GM13976 (cell line): ENCODE data around the gene CHI3L1.

ENCODE experiments used
- DNase-seq: peaks from one replicate; pipeline ENCODE4 v3.0.0; 2012; ENCODE audit warnings: low spot score
- in situ Hi-C: fragments of 300-500 bp; cut with MboI; formaldehyde crosslinking; loops from one replicate; pipeline ENCODE4 v1.12.0; 2022; ENCODE audit warnings: low sequenced_read_pairs, mixed read lengths, inconsistent platforms; ENCODE audit not compliant: unreplicated experiment
- TF ChIP-seq, protein P1 (sequence below): IDR thresholded peaks from 2 replicates; pipeline ENCODE4 v1.5.1; 2012; ENCODE audit warnings: borderline replicate concordance, mild to moderate bottlenecking; ENCODE audit not compliant: insufficient read depth; ENCODE audit errors: extremely low read depth, missing control alignments, control extremely low read depth

CHI3L1 gene

DNA sequence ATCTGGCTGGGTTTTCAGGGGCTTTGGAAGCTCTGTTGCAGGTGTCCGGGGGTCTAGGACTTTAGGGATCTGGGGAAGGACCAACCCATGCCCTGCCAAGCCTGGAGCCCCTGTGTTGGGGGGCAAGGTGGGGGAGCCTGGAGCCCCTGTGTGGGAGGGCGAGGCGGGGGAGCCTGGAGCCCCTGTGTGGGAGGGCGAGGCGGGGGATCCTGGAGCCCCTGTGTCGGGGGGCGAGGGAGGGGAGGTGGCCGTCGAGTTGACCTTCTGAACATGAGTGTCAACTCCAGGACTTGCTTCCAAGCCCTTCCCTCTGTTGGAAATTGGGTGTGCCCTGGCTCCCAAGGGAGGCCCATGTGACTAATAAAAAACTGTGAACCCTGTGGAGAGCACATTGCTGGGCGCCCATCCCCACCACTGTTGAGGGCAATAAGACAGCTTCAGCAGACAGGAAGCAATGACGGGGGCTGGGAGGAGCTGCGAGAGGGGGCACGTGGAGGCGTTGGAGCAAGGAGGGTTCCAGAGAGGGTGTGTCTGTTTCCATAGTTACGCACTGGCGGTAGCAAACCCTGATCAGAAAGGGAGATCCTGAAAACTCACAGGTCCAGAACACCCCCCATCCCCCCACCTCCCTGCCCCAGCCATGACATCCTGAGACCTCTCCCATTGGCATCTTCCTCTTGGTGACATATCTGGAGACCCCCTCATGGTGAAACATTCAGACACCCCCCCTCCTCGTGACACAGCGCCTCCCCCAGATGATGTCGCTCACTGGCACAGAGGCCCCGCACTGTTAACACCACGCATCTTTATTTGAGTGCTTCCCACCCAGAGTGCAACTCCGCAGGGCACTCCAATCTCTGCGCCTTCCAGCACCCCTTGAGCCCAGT is 19.2 kb downstream of the CHI3L1 start:
- DNase-seq: no peak
- TF ChIP-seq, protein P1, sequence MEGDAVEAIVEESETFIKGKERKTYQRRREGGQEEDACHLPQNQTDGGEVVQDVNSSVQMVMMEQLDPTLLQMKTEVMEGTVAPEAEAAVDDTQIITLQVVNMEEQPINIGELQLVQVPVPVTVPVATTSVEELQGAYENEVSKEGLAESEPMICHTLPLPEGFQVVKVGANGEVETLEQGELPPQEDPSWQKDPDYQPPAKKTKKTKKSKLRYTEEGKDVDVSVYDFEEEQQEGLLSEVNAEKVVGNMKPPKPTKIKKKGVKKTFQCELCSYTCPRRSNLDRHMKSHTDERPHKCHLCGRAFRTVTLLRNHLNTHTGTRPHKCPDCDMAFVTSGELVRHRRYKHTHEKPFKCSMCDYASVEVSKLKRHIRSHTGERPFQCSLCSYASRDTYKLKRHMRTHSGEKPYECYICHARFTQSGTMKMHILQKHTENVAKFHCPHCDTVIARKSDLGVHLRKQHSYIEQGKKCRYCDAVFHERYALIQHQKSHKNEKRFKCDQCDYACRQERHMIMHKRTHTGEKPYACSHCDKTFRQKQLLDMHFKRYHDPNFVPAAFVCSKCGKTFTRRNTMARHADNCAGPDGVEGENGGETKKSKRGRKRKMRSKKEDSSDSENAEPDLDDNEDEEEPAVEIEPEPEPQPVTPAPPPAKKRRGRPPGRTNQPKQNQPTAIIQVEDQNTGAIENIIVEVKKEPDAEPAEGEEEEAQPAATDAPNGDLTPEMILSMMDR: no peak
- in situ Hi-C loops: no loop called here

DNA sequence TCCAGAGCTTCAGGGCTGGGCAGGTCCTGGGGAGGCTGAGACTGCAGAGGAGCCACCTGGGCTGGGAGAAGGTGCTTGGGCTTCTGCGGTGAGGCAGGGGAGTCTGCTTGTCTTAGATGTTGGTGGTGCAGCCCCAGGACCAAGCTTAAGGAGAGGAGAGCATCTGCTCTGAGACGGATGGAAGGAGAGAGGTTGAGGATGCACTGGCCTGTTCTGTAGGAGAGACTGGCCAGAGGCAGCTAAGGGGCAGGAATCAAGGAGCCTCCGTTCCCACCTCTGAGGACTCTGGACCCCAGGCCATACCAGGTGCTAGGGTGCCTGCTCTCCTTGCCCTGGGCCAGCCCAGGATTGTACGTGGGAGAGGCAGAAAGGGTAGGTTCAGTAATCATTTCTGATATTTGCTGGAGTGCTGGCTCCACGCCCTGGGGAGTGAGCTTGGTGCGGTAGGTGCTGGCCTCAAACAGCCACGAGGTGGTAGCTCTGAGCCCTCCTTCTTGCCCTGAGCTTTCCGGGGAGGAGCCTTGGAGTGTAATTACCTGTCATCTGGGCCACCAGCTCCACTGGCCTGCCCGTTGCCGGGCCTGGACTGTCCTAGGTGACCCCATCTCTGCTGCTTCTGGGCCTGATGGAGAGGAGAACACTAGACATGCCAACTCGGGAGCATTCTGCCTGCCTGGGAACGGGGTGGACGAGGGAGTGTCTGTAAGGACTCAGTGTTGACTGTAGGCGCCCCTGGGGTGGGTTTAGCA is 20.1 kb downstream of the CHI3L1 start:
- in situ Hi-C loops: no loop called here
- peak; percentile 69 for DNase-seq
- TF ChIP-seq, protein P1: no peak

- in situ Hi-C loops: no loop called here
- TF ChIP-seq, protein P1: no peak
- no peak for DNase-seq
Measured at GRCh38 chr1:203165800-203166161, 20.7 kb downstream of the CHI3L1 start.

DNA sequence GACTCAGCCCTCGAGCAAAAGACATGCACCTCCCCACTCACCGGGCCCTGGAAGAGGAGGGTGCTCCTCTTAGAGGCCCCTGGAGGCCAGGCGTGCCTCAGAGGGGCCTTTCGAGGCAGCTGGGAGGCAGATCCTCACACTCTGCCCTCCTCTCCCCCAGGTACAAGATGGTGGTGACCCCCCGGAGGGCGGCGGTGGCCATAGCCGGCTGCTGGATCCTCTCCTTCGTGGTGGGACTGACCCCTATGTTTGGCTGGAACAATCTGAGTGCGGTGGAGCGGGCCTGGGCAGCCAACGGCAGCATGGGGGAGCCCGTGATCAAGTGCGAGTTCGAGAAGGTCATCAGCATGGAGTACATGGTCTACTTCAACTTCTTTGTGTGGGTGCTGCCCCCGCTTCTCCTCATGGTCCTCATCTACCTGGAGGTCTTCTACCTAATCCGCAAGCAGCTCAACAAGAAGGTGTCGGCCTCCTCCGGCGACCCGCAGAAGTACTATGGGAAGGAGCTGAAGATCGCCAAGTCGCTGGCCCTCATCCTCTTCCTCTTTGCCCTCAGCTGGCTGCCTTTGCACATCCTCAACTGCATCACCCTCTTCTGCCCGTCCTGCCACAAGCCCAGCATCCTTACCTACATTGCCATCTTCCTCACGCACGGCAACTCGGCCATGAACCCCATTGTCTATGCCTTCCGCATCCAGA is 21.3 kb downstream of the CHI3L1 start:
- TF ChIP-seq, protein P1: no peak
- DNase-seq: no peak
- in situ Hi-C loops: no loop called here

- in situ Hi-C loops: no loop called here
- TF ChIP-seq, protein P1: no peak
- no peak for DNase-seq
Measured at GRCh38 chr1:203163891-203164635, 22.4 kb downstream of the CHI3L1 start.

GRCh38 chr1:203162403-203162802 is 24.1 kb downstream of the CHI3L1 start:
- no peak for DNase-seq
- in situ Hi-C loops: no loop called here
- TF ChIP-seq, protein P1: no peak
